Glomerular endothelial cell (primary cell): ENCODE data around the gene CARMIL1. TPM values are rescaled to one million over a fixed set of nuclear protein-coding genes. Genes with fewer than 3 reads are reported as not detected.
"Not testable (repeated sequence)": the region's sequence is repeated elsewhere in the genome, so short reads cannot be mapped to it uniquely, and the experiment has no call there.

Experiments used
- DNase-seq: peaks from one replicate; pipeline ENCODE4 v3.0.0-alpha.2; 2011; ENCODE audit warnings: low read depth, low spot score; ENCODE audit errors: extremely low read depth
- total RNA-seq: library from RNA; depleted of rRNA; stranded (reverse); fragments of >200 nt; gene quantifications from 2 replicates; pipeline ENCODE4 v1.2.3, GENCODE V29; 2015

Gene CARMIL1
- total RNA-seq, 1 donor from 2014 or later = 7.8 TPM

GRCh38 chr6:25360621-25361020 is 81.4 kb downstream of the CARMIL1 start:
- no peak for DNase-seq

GRCh38 chr6:25363427-25363826 is 84.3 kb downstream of the CARMIL1 start:
- no peak for DNase-seq

- DNase-seq = no peak
Observed at GRCh38 chr6:25365154-25365553, 86.0 kb downstream of the CARMIL1 start.

- no peak for DNase-seq
Observed at GRCh38 chr6:25366903-25367545, 87.8 kb downstream of the CARMIL1 start.

GRCh38 chr6:25369036-25369432 is 89.9 kb downstream of the CARMIL1 start:
- DNase-seq = no peak

- DNase-seq = no peak
Observed at GRCh38 chr6:25369433-25370177, 90.4 kb downstream of the CARMIL1 start.

- DNase-seq = no peak
Observed at GRCh38 chr6:25370178-25371036, 91.2 kb downstream of the CARMIL1 start.

- DNase-seq = no peak
Observed at GRCh38 chr6:25371037-25371347, 91.8 kb downstream of the CARMIL1 start.

- no peak for DNase-seq
Observed at GRCh38 chr6:25375125-25375524, 96.0 kb downstream of the CARMIL1 start.

- DNase-seq = no peak
Observed at GRCh38 chr6:25377664-25378063, 98.5 kb downstream of the CARMIL1 start.

- no peak for DNase-seq
Observed at GRCh38 chr6:25381077-25381476, 101.9 kb downstream of the CARMIL1 start.

GRCh38 chr6:25382476-25382875 is 103.3 kb downstream of the CARMIL1 start:
- not testable (repeated sequence) for DNase-seq

GRCh38 chr6:25384234-25384633 is 105.1 kb downstream of the CARMIL1 start:
- no peak for DNase-seq

GRCh38 chr6:25384967-25385366 is 105.8 kb downstream of the CARMIL1 start:
- no peak for DNase-seq

- no peak for DNase-seq
Observed at GRCh38 chr6:25387483-25387882, 108.3 kb downstream of the CARMIL1 start.

- DNase-seq = no peak
Observed at GRCh38 chr6:25387911-25388310, 108.7 kb downstream of the CARMIL1 start.

- no peak for DNase-seq
Observed at GRCh38 chr6:25388776-25389175, 109.6 kb downstream of the CARMIL1 start.

- DNase-seq = no peak
Observed at GRCh38 chr6:25389471-25389870, 110.3 kb downstream of the CARMIL1 start.

- no peak for DNase-seq
Observed at GRCh38 chr6:25392372-25392771, 113.2 kb downstream of the CARMIL1 start.

- no peak for DNase-seq
Observed at GRCh38 chr6:25395731-25396130, 116.6 kb downstream of the CARMIL1 start.

GRCh38 chr6:25397406-25397805 is 118.2 kb downstream of the CARMIL1 start:
- DNase-seq = no peak

GRCh38 chr6:25399885-25400284 is 120.7 kb downstream of the CARMIL1 start:
- DNase-seq = no peak
